ENCODE data around the gene ERMARD.

- TF ChIP-seq YY1 (IDR thresholded peaks at IDR 0.05; ENCODE audit: low read depth) (no peak), TEAD4 (IDR thresholded peaks at IDR 0.05) (no peak), TCF12 (IDR thresholded peaks at IDR 0.05; ENCODE audit: low read depth) (no peak), MAX (IDR thresholded peaks at IDR 0.05) (no peak), FOXM1 (IDR thresholded peaks at IDR 0.05; ENCODE audit: borderline replicate concordance, low read depth) (no peak), EP300 (IDR thresholded peaks at IDR 0.05; ENCODE audit: borderline replicate concordance) (no peak), RAD21 (IDR thresholded peaks at IDR 0.05; ENCODE audit: low read depth) (no peak), TAF1 (IDR thresholded peaks at IDR 0.05; ENCODE audit: low read depth) (no peak)
Measured at GRCh38 chr6:169791721-169792131, 40.3 kb downstream of the ERMARD start.

Measured in Ishikawa (cell line).